GM12865 (cell line): ENCODE results near the gene MINAR1.

Experiments used
- DNase-seq: peaks from one replicate; pipeline ENCODE4 v3.0.0; 2010; ENCODE audit warnings: low read depth
- H3K4me3 ChIP-seq: 2 replicates; pipeline ENCODE4 v1.5.1; 2011; ENCODE audit warnings: mild to moderate bottlenecking, low read depth, low read length, control low read depth
- CTCF ChIP-seq: IDR thresholded peaks from 2 replicates; pipeline ENCODE4 v1.5.1; 2011; ENCODE audit warnings: low read length, control low read depth, low read depth, inconsistent platforms; ENCODE audit not compliant: insufficient read depth; ENCODE audit errors: missing control alignments

The MINAR1 gene

GRCh38 chr15:79479616-79480015 is 47.5 kb downstream of the MINAR1 start:
- no peak for DNase-seq
- no peak for TF ChIP-seq CTCF
- no peak overlapping the region for H3K4me3 ChIP-seq

DNA sequence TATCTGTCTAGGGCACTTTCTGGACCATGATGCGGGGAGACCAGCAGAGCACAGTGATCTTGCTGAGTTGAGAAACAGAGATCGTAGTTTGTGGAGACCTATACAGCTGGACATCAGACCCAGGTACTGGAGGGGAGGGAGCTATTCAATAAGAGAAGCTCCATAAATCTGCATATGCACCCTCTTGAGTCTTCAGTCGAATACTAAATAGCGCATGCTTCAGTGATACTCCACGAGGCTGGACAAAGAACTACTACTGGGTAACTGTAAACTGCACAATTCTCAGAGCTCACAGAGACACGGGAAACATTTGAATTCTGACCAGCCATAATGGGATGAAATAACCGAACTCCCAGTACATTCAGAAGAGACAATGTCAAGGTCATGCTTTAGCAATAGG is 49.7 kb downstream of the MINAR1 start:
- no peak for TF ChIP-seq CTCF
- DNase-seq: no peak
- no peak overlapping the region for H3K4me3 ChIP-seq
